Muscle layer of colon (tissue), 2 donors: ENCODE data around the gene ITPRIP.

ENCODE experiments used
- H3K27ac ChIP-seq: one replicate; pipeline ENCODE4 v1.7.0; 2013; ENCODE audit warnings: low read depth, mild to moderate bottlenecking, low read length, moderate library complexity
- H3K27me3 ChIP-seq, 2 donors: one replicate each; pipeline ENCODE4 v1.7.0; 2013; ENCODE audit warnings: low read length in 2 of 2, mild to moderate bottlenecking in 2 of 2; ENCODE audit not compliant: insufficient read depth in 2 of 2, control insufficient read depth in 1 of 2
- H3K36me3 ChIP-seq: one replicate; pipeline ENCODE4 v1.7.0; 2013; ENCODE audit warnings: mild to moderate bottlenecking, low read length; ENCODE audit not compliant: insufficient read depth
- H3K4me1 ChIP-seq: one replicate; pipeline ENCODE4 v1.7.0; 2013; ENCODE audit warnings: mild to moderate bottlenecking, low read length; ENCODE audit not compliant: insufficient read depth
- H3K4me3 ChIP-seq, 2 donors: one replicate each; pipeline ENCODE4 v1.7.0; 2013; ENCODE audit warnings: low read length in 2 of 2, low read depth in 1 of 2, mild to moderate bottlenecking in 1 of 2, moderate library complexity in 1 of 2
- H3K9ac ChIP-seq: one replicate; pipeline ENCODE4 v1.7.0; 2013; ENCODE audit warnings: low read length
- H3K9me3 ChIP-seq: one replicate; pipeline ENCODE4 v1.7.0; 2013; ENCODE audit warnings: mild to moderate bottlenecking, low read length
- donor health status: abdominal sarcoma.
- donor health status: Adenocarcinoma of cecum.

Gene ITPRIP

GRCh38 chr10:104288355-104288754, 49.9 kb downstream of the ITPRIP start:
- H3K27ac ChIP-seq: no peak overlapping the region
- no peaks in the 10 kb centered on the region for H3K36me3 ChIP-seq
- no peaks in the 10 kb centered on the region for H3K4me1 ChIP-seq
- no peak overlapping the region for H3K9ac ChIP-seq
- no peak overlapping the region for H3K4me3 ChIP-seq
- H3K27me3 ChIP-seq: no peaks in the 10 kb centered on the region
- H3K9me3 ChIP-seq: no peaks in the 10 kb centered on the region

DNA sequence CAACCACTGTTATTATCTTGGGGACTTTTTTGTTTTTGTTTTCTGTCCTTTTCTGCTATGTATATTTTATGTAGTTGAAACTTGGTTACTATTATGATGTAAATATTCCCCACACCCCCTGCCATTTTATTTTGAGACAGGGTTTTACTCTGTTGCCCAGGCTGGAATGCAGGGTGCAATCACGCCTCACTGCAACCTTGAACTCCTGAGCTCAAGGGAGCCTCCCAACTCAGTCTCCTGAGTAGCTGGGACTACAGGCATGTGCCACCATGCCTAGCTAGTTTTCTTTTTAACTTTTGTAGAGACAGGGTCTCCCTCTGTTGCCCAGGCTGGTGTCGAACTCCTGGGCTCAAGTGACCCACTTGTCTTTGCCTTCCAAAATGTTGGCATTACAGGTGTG, 51.3 kb downstream of the ITPRIP start:
- Histone ChIP-seq H3K27me3 (no peaks in the 10 kb centered on the region), H3K4me3 (no peak overlapping the region)

GRCh38 chr10:104284846-104285245, 53.4 kb downstream of the ITPRIP start:
- H3K4me3 ChIP-seq: no peak overlapping the region
- H3K36me3 ChIP-seq: no peaks in the 10 kb centered on the region
- no peaks in the 10 kb centered on the region for H3K4me1 ChIP-seq
- H3K27ac ChIP-seq: no peak overlapping the region
- no peaks in the 10 kb centered on the region for H3K27me3 ChIP-seq
- no peaks in the 10 kb centered on the region for H3K9me3 ChIP-seq
- H3K9ac ChIP-seq: no peak overlapping the region

More for the DNA sequence above, 51.3 kb downstream of the ITPRIP start:
- no peak overlapping the region for H3K9ac ChIP-seq
- no peak overlapping the region for H3K27ac ChIP-seq
- H3K9me3 ChIP-seq: no peaks in the 10 kb centered on the region
- H3K4me1 ChIP-seq: no peaks in the 10 kb centered on the region
- no peaks in the 10 kb centered on the region for H3K36me3 ChIP-seq

GRCh38 chr10:104281694-104282093, 56.6 kb downstream of the ITPRIP start:
- H3K4me1 ChIP-seq: no peaks in the 10 kb centered on the region
- no peak overlapping the region for H3K9ac ChIP-seq
- no peaks in the 10 kb centered on the region for H3K9me3 ChIP-seq
- no peak overlapping the region for H3K4me3 ChIP-seq
- H3K27me3 ChIP-seq: no peaks in the 10 kb centered on the region
- H3K27ac ChIP-seq: no peak overlapping the region
- no peaks in the 10 kb centered on the region for H3K36me3 ChIP-seq

DNA sequence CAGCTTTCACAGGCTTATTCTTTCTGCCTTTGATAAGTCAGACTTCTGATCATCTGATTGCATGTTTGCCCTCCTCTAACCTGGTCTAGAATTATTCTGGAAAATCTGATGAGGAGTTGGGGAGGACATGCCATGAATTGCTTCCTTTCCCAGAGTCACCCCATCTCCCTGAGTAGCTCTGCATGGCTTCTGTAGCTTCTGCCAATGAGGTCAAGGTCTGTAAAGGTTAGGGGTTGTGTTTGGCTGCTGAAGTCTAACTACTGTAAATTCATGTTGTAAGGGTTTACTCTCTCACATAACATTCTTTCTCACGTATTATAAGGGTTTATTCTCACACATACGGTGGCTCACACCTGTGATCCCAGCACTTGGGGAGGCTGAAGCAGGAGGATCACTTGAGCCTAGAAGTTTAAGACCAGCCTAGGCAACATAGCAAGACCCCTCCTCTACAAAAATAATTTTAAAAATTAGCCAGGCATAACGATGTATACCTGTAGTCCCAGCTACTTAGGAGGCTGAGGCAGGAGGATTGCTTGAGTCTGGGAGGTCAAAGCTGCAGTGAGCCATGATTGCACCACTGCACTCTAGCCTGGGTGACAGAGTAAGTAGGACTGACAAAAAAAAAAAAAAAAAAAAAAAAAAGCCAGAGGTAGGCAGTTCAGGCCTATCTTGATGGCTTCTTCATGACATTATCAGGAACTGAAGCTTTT, 58.6 kb downstream of the ITPRIP start:
- H3K36me3 ChIP-seq: no peaks in the 10 kb centered on the region
- peaks cover 4% of the 10 kb centered on the region for H3K4me1 ChIP-seq
- no peak overlapping the region for H3K9ac ChIP-seq
- H3K27me3 ChIP-seq: peaks cover 0 to 13% of the 10 kb centered on the region in 2 donors
- H3K4me3 ChIP-seq: no peak overlapping the region
- no peak overlapping the region for H3K27ac ChIP-seq
- H3K9me3 ChIP-seq: no peaks in the 10 kb centered on the region

DNA sequence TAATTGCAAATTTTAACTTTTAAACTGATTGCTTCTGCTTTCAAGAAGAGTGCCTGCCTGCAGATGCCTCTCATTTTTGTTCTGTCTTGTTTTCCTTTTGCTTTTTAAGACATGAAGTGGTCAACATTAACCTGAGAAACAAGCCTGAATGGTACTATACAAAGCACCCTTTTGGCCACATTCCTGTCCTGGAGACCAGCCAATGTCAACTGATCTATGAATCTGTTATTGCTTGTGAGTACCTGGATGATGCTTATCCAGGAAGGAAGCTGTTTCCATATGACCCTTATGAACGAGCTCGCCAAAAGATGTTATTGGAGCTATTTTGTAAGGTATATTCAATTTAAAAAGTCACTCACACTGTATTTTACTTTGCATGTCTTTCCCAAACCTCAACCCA, 60.5 kb downstream of the ITPRIP start:
- Histone ChIP-seq H3K27ac (no peak overlapping the region), H3K4me3 (no peak overlapping the region), H3K27me3 (peaks cover 7 to 18% of the 10 kb centered on the region in 2 donors), H3K9me3 (no peaks in the 10 kb centered on the region), H3K36me3 (no peaks in the 10 kb centered on the region), H3K4me1 (peaks cover 5% of the 10 kb centered on the region), H3K9ac (no peak overlapping the region)

DNA sequence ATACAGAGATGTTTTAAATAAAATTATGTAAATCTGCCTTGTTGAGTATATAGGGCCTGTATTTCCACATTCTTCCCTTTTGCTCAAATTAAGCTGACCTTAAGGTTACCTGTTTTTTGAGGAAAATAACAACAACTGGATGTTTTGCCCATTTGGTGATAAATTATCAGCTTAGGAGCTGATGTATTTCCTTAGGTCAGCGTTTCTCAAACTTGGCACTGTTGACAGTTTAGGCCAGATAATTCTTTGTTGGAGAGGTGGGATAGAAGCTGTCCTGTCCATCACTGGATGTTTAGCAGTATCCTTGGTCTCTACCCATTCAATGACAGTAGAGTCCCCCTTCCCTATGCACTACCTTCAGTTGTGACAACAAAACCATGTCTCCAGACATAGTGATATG, 62.1 kb downstream of the ITPRIP start:
- no peak overlapping the region for H3K27ac ChIP-seq
- H3K27me3 ChIP-seq: peaks cover 7 to 18% of the 10 kb centered on the region in 2 donors
- H3K4me1 ChIP-seq: peaks cover 5% of the 10 kb centered on the region
- no peak overlapping the region for H3K9ac ChIP-seq
- H3K9me3 ChIP-seq: no peaks in the 10 kb centered on the region
- H3K4me3 ChIP-seq: no peak overlapping the region
- H3K36me3 ChIP-seq: no peaks in the 10 kb centered on the region

DNA sequence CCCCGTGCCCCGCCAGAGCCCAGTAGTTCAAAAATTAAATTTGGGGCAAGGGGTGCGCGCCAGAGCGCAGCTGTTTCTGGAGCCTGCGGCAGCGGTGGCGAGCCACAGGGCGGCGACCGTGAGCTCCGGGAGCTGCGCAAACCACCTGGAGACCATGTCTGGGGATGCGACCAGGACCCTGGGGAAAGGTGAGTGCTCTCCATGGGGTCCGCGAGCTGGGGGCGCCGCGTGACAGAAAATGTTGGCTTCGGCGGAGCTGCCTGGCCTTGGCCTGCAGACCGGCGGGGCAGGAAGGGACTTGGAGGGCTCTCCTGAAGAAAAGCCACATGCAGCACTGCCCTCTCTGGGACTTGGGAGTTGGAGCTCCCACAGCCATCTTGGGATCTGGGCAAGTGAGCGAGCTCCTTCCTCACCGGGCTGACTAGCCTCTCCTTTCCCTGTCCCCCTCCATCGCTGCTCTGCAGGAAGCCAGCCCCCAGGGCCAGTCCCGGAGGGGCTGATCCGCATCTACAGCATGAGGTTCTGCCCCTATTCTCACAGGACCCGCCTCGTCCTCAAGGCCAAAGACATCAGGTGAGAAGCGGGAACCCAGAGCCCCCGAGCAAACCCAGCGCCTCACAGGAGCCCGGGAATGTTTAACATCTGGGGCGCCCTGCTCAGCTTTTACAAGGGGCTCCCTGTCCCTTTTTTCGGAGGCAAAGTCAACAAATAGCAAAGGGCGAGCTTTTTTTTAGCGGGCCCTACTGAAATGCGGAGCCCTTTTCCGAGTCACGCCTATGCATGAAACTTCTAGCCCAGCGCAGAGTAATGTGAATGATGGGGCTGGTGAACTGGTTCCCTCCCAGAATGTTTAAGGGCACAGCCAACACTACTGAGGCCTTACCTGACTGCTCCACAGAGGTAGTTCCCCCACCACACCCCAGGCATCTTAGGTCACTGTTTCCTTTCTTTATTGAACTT, 63.2 kb downstream of the ITPRIP start:
- Histone ChIP-seq H3K36me3 (no peaks in the 10 kb centered on the region), H3K9ac (no peak overlapping the region), H3K4me1 (peaks cover 5% of the 10 kb centered on the region), H3K4me3 (no peak overlapping the region), H3K27ac (no peak overlapping the region), H3K9me3 (no peaks in the 10 kb centered on the region), H3K27me3 (peaks cover 7 to 18% of the 10 kb centered on the region in 2 donors)

- Histone ChIP-seq H3K4me3 (no peak overlapping the region), H3K36me3 (no peaks in the 10 kb centered on the region), H3K27me3 (peaks cover 7 to 18% of the 10 kb centered on the region in 2 donors), H3K9me3 (no peaks in the 10 kb centered on the region), H3K4me1 (peaks cover 11% of the 10 kb centered on the region), H3K9ac (no peak overlapping the region), H3K27ac (no peak overlapping the region)
Measured at GRCh38 chr10:104273899-104274575, 64.2 kb downstream of the ITPRIP start.

DNA sequence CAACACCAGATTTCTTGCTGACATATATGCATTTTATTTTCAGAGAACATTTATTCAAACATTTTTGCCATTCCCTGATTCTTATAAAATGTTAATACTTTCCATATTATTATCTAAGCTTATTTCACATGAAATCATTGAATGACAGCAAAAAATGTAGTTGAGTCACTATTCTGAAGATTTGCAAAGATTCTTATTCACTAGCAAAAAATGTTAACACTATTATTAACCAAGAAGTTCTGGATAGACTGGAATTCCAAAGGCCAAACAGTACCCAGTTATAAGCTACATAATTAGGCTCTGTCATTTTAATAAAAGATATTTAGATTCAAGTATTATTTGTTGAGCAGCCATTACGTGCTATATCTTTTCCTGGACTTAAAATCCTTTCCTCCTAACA, 65.0 kb downstream of the ITPRIP start:
- Histone ChIP-seq H3K4me3 (no peak overlapping the region), H3K9ac (no peak overlapping the region), H3K9me3 (no peaks in the 10 kb centered on the region), H3K4me1 (peaks cover 12% of the 10 kb centered on the region), H3K27me3 (peaks cover 7 to 18% of the 10 kb centered on the region in 2 donors), H3K27ac (no peak overlapping the region), H3K36me3 (no peaks in the 10 kb centered on the region)
